Psoas muscle (tissue), 8 donors: ENCODE results near the gene SERPINB2. TPM values are rescaled to one million over a fixed set of nuclear protein-coding genes. Genes with fewer than 3 reads are reported as not detected.

Source experiments
- ATAC-seq, 4 donors: fragments of 200-7000 bp; cut with Tn5 transposase; one replicate each; pipeline ENCODE4 v1.9.1; 2020; ENCODE audit warnings: moderate library complexity in 3 of 4, mild to moderate bottlenecking in 2 of 4
- DNase-seq, 2 donors: peaks; one replicate each; pipeline ENCODE4 v3.0.0-alpha.2; 2020
- H3K27ac ChIP-seq: fragments of 200-600 bp; one replicate; pipeline ENCODE4 v1.8.0; 2022
- H3K27me3 ChIP-seq, 3 donors: fragments of 200-600 bp in 1 of 3; one replicate each; pipeline versions ENCODE4 v1.6.1 to v1.8.0; 2013 to 2022; ENCODE audit warnings: low read length in 2 of 3, mild to moderate bottlenecking in 2 of 3, moderate library complexity in 1 of 3; ENCODE audit not compliant: insufficient read depth in 3 of 3
- H3K36me3 ChIP-seq, 2 donors: fragments of 200-600 bp in 1 of 2; one replicate each; pipeline versions ENCODE4 v1.6.1 to v1.8.0; 2013 to 2022; ENCODE audit warnings: low read depth in 1 of 2, mild to moderate bottlenecking in 1 of 2, moderate library complexity in 1 of 2; ENCODE audit not compliant: insufficient read depth in 1 of 2
- H3K4me1 ChIP-seq: fragments of 200-600 bp; one replicate; pipeline ENCODE4 v1.8.0; 2022
- H3K4me3 ChIP-seq: fragments of 200-600 bp; one replicate; pipeline ENCODE4 v1.8.0; 2022; ENCODE audit warnings: mild to moderate bottlenecking
- H3K9me3 ChIP-seq: fragments of 200-600 bp; one replicate; pipeline ENCODE4 v1.8.0; 2022
- WGBS, 3 donors: extraction: QIAGEN DNeasy Blood & Tissue Kit; methylation state at CpG; one replicate each; pipeline versions ENCODE4 v1.1.6 to v1.1.7; 2013; 5-methylcytosine and 5-hydroxymethylcytosine counted together
- intact Hi-C, 2 donors: fragments of 100-400 bp; cut with DNase I; formaldehyde crosslinking; loops; one replicate each; pipeline versions ENCODE4 v1.11.0 to v1.14.2; 2022
- polyA plus RNA-seq, 3 donors: library from polyadenylated mRNA; stranded (reverse); fragments of 200-250 nt; gene quantifications; one replicate each; pipeline ENCODE4 v1.2.3, GENCODE V29; 2013
- total RNA-seq, 4 donors: library from RNA; stranded (reverse); fragmentation: NEBNext Ultra II Directional in 2 of 4; extraction: Animal tissue kit (Norgen Biotek cat#: 25700) in 2 of 4; gene quantifications; one replicate each; pipeline versions ENCODE4 v1.2.1 to v1.2.4, GENCODE V29; 2021 to 2023
- TF ChIP-seq, protein P1 (sequence below): fragments of 200-600 bp; IDR thresholded peaks from one replicate; pipeline ENCODE4 v1.8.0; 2022; ENCODE audit warnings: antibody characterized with exemption
- donor health status: healthy with polysubstance abuse.
- donor health status: DM: no; HTN: no; CAD: no; lungs with moderate emphysema.
- donor health status: Bipolar disorder and iron deficiency.
- donor health status: healthy.
- donor health status: DM: yes; HTN: yes; CAD: no.
- donor health status: DM: no; HTN: no; CAD: no.
- donor health status: DM: no; HTN: no; CAD: no.
- donor health status: DM: yes; HTN: yes; CAD: no.

The SERPINB2 gene
- total and polyA plus RNA-seq, 7 donors, result 0.03 to 0.22 (median 0.18) TPM; not detected in 3

DNA sequence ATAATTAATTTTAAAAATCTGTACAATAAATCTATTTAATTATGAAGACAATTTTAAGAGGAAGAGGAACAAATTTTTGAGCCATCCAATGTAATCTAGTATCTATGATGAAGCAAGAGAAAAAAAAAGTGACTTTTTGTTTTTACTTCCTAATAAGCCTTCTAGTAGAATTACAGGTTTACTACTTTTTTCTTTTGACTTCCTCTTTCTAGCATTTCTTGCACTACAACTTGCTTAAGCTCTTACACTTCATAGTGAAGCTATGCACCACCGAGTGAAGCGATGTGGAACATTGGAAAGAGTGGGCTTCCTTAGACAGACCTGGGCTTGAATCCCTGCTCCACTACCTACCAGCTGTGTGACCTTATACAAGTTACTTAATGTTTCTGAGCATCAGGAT is 2.1 kb downstream of the SERPINB2 start:
- H3K9me3 ChIP-seq, result no peaks in the 10 kb centered on the region
- H3K4me3 ChIP-seq, result no peak overlapping the region
- H3K27ac ChIP-seq, result no peak overlapping the region
- ATAC-seq (no peak), DNase-seq (no peak)
- no peaks in the 10 kb centered on the region for H3K36me3 ChIP-seq
- TF ChIP-seq, protein P1, sequence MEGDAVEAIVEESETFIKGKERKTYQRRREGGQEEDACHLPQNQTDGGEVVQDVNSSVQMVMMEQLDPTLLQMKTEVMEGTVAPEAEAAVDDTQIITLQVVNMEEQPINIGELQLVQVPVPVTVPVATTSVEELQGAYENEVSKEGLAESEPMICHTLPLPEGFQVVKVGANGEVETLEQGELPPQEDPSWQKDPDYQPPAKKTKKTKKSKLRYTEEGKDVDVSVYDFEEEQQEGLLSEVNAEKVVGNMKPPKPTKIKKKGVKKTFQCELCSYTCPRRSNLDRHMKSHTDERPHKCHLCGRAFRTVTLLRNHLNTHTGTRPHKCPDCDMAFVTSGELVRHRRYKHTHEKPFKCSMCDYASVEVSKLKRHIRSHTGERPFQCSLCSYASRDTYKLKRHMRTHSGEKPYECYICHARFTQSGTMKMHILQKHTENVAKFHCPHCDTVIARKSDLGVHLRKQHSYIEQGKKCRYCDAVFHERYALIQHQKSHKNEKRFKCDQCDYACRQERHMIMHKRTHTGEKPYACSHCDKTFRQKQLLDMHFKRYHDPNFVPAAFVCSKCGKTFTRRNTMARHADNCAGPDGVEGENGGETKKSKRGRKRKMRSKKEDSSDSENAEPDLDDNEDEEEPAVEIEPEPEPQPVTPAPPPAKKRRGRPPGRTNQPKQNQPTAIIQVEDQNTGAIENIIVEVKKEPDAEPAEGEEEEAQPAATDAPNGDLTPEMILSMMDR, result no peak
- H3K27me3 ChIP-seq, result no peaks in the 10 kb centered on the region
- WGBS, 3 donors, result 90 to 97% (median 96%) methylated on average over 2 of the region's 2 CpGs
- intact Hi-C loops, result no loop called here
- H3K4me1 ChIP-seq, result no peaks in the 10 kb centered on the region

DNA sequence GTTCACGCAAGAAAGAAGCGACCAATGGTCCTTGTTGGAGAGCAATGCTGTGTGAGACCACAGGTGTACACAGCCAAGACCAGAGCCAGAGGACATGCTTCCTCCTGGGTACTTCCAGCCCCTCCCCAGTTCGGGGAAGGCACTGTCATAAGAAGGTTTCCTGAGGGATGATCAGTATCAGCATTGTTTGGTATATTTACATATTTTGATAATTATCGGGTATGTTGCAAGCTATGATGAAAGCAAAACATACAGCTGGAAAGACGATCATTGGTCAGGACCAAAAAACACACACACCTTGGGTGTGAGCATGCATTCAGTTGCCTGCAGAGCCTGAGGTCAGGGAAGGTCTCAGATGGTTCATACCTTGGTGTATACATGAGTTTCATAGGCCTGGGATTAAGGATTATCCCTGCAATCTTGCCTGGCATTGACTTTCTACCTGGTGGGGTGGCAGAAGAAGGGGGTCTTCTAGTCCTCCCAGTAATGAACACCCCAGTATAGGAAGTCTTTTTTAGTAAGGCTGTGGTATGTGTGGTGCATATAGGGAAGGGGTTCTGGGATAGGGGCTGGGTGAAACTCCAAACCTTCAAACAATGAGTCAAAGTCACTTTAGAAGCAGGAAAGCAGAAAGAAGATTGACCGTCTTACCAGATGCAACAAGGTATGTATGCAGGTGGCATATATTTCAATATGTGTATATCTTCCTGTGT is 2.9 kb downstream of the SERPINB2 start:
- 78 to 84% (median 83%) methylated on average over 6 of the region's 6 CpGs for WGBS, 3 donors
- no peaks in the 10 kb centered on the region for H3K9me3 ChIP-seq
- DNase-seq (no peak), ATAC-seq (no peak)
- TF ChIP-seq, protein P1, result no peak
- no peaks in the 10 kb centered on the region for H3K27me3 ChIP-seq
- H3K27ac ChIP-seq, result no peak overlapping the region
- no peak overlapping the region for H3K4me3 ChIP-seq
- intact Hi-C loops, result no loop called here
- H3K36me3 ChIP-seq, result no peaks in the 10 kb centered on the region
- H3K4me1 ChIP-seq, result no peaks in the 10 kb centered on the region

DNA sequence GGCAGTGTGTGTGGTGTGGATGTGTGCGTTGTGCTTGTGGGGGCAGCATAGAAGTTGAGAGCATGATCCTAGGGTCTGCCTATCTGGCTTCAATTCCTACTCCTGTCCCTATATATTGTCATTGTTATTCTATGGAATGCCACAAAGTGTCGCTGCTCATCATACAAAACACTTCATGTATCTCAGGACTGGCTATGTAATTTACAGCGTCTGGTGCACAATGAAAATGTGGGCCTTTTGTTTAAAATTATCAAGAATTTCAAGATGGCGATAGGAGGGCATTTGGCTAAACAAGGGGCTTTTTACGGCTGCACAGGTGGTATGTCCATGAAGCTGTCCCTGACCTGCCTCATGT is 3.4 kb downstream of the SERPINB2 start:
- intact Hi-C loops, result no loop called here
- Histone ChIP-seq H3K36me3 (no peaks in the 10 kb centered on the region), H3K27ac (no peak overlapping the region), H3K4me3 (no peak overlapping the region), H3K4me1 (no peaks in the 10 kb centered on the region), H3K27me3 (no peaks in the 10 kb centered on the region), H3K9me3 (no peaks in the 10 kb centered on the region)
- TF ChIP-seq, protein P1, result no peak
- ATAC-seq (no peak), DNase-seq (no peak)
- WGBS, 3 donors, result 74 to 75% (median 75%) methylated on average over 5 of the region's 5 CpGs

DNA sequence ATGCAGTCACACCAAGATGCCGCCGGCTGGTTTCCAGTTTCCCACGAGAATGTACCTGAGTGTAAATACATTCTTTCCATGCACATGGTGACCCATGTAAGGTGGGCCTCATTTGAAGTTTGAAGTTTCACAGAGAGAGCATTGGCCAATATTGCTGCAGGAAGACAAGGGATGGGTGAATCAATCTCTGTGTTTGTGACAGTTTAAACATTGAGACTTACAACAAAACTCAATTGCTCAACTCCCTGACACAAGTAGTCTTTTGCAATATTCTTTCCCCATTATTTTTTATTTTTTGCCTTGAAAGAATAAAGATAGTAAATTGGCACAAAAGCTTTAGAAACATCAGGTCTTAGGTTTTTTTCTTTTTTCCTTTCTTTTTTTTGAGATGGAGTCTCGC is 5.1 kb downstream of the SERPINB2 start:
- no peaks in the 10 kb centered on the region for H3K36me3 ChIP-seq
- intact Hi-C loops, result no loop called here
- 76 to 84% (median 79%) methylated on average over 4 of the region's 4 CpGs for WGBS, 3 donors
- no peaks in the 10 kb centered on the region for H3K4me1 ChIP-seq
- no peak overlapping the region for H3K27ac ChIP-seq
- ATAC-seq, result no peak
- H3K27me3 ChIP-seq, result no peaks in the 10 kb centered on the region
- TF ChIP-seq, protein P1, result no peak
- no peaks in the 10 kb centered on the region for H3K9me3 ChIP-seq
- DNase-seq, result no peak
- no peak overlapping the region for H3K4me3 ChIP-seq
